HCT116 (cell line): Measurements from ENCODE around the gene SYNGAP1. TPM values are rescaled to one million over a fixed set of nuclear protein-coding genes. Genes with fewer than 3 reads are reported as not detected.

Experiments used
- ATAC-seq: fragments of 200-7000 bp; cut with Tn5 transposase; 2 replicates; pipeline ENCODE4 v1.9.1; 2020; ENCODE audit warnings: mild to moderate bottlenecking, moderate library complexity
- BruUV-seq: library from RNA; stranded (reverse); fragments of 400-500 nt; replicated peaks from 2 replicates; lab custom pipeline; 2021; lab: Mats Ljungman, UMichigan
- CTCF ChIA-PET: fragments of 300-600 bp; sonication (Branson Sonifier 250); formaldehyde crosslinking; loops from one replicate; lab custom pipeline; 2021; ENCODE audit warnings: antibody characterized with exemption; lab: Charles Lee
- POLR2A ChIA-PET: fragments of 300-600, 350-600 bp; sonication (Branson Sonifier 250); formaldehyde crosslinking; loops from one replicate; lab custom pipeline; 2021; ENCODE audit warnings: antibody characterized with exemption; lab: Charles Lee
- RAD21 ChIA-PET, 2 experiments: fragments of 300-600 bp; sonication (Branson Sonifier 250); formaldehyde crosslinking; loops; one replicate each; lab custom pipeline; 2023; ENCODE audit warnings: low total read pairs in 2 of 2; ENCODE audit not compliant: uncharacterized antibody in 2 of 2, unreplicated experiment in 2 of 2, low non-redundant PET in 1 of 2; lab: Charles Lee
- DNase-seq: peaks from one replicate; pipeline ENCODE4 v3.0.0-alpha.2; 2010; ENCODE audit warnings: low read depth, low spot score
- H2AFZ ChIP-seq: fragments of 200-600 bp; shearing (Covaris generic), sonication (generic); 2 replicates; pipeline ENCODE4 v1.6.1; 2017; ENCODE audit warnings: low read depth, mixed run types, mixed read lengths, antibody characterized with exemption, low read length; ENCODE audit not compliant: poor library complexity, severe bottlenecking
- H3K27ac ChIP-seq: 2 replicates; pipeline ENCODE4 v1.5.1; 2012; ENCODE audit warnings: low read depth, low read length
- H3K27me3 ChIP-seq: fragments of 200-600 bp; sonication (generic); 2 replicates; pipeline ENCODE4 v1.6.1; 2016; ENCODE audit warnings: mixed run types, low read length, mixed read lengths; ENCODE audit not compliant: insufficient read depth
- H3K36me3 ChIP-seq, 2 experiments: fragments of 200-500 bp in 1 of 2; fragments of 200-600 bp in 1 of 2; sonication (Bioruptor generic) in 1 of 2; sonication (generic) in 1 of 2; 2 replicates each; pipeline versions ENCODE4 v1.5.1 to v1.6.1; 2014 to 2016; ENCODE audit warnings: low read length in 2 of 2, inconsistent platforms in 1 of 2, mixed read lengths in 1 of 2, mixed run types in 1 of 2; ENCODE audit not compliant: insufficient read depth in 2 of 2, control insufficient read depth in 1 of 2
- H3K4me1 ChIP-seq, 2 experiments: fragments of 200-600 bp in 1 of 2; sonication (generic) in 1 of 2; 2 replicates each; pipeline versions ENCODE4 v1.5.1 to v1.6.1; 2012 to 2017; ENCODE audit warnings: low read length in 2 of 2, inconsistent platforms in 1 of 2, mild to moderate bottlenecking in 1 of 2, mixed read lengths in 1 of 2, mixed run types in 1 of 2, moderate library complexity in 1 of 2; ENCODE audit not compliant: insufficient read depth in 2 of 2, control insufficient read depth in 1 of 2
- H3K4me2 ChIP-seq: fragments of 200-600 bp; sonication (generic); 2 replicates; pipeline ENCODE4 v1.6.1; 2017; ENCODE audit warnings: mixed run types, low read length, mixed read lengths
- H3K4me3 ChIP-seq, 2 experiments: fragments of 200-600 bp in 1 of 2; sonication (generic) in 1 of 2; replicated peaks in 1 of 2; 2 replicates each; pipeline ENCODE4 v1.5.1; 2011 to 2016; ENCODE audit warnings: low read length in 2 of 2, control low read depth in 1 of 2, low read depth in 1 of 2, mild to moderate bottlenecking in 1 of 2, mixed read lengths in 1 of 2, mixed run types in 1 of 2
- H3K79me2 ChIP-seq: fragments of 200-600 bp; sonication (generic); 2 replicates; pipeline ENCODE4 v1.6.1; 2017; ENCODE audit warnings: mild to moderate bottlenecking, mixed run types, low read length, moderate library complexity, mixed read lengths; ENCODE audit not compliant: insufficient read depth
- H3K9ac ChIP-seq: fragments of 200-600 bp; sonication (generic); 2 replicates; pipeline ENCODE4 v1.6.1; 2016; ENCODE audit warnings: low read length, mixed read lengths
- H3K9me2 ChIP-seq: fragments of 200-600 bp; sonication (generic), shearing (Covaris generic); 2 replicates; pipeline ENCODE4 v1.6.1; 2017; ENCODE audit warnings: mixed run types, mild to moderate bottlenecking, moderate library complexity; ENCODE audit not compliant: insufficient read depth
- H3K9me3 ChIP-seq, 2 experiments: fragments of 200-500 bp in 1 of 2; fragments of 200-600 bp in 1 of 2; sonication (Bioruptor generic) in 1 of 2; sonication (generic) in 1 of 2; 2 replicates each; pipeline ENCODE4 v1.6.1; 2014 to 2017; ENCODE audit warnings: low read length in 2 of 2, mixed read lengths in 2 of 2, inconsistent platforms in 1 of 2, low read depth in 1 of 2, mild to moderate bottlenecking in 1 of 2, mixed run types in 1 of 2, moderate library complexity in 1 of 2; ENCODE audit not compliant: control insufficient read depth in 1 of 2, insufficient read depth in 1 of 2
- H4K20me1 ChIP-seq: fragments of 200-600 bp; sonication (generic), shearing (Covaris generic); 2 replicates; pipeline ENCODE4 v1.6.1; 2017; ENCODE audit warnings: mixed run types, mild to moderate bottlenecking, moderate library complexity; ENCODE audit not compliant: insufficient read depth
- ATF3 ChIP-seq: IDR thresholded peaks from 2 replicates; pipeline ENCODE4 v1.6.1; 2012
- CBX3 ChIP-seq: IDR thresholded peaks from 2 replicates; pipeline ENCODE4 v1.6.1; 2012; ENCODE audit warnings: low read depth
- CEBPB ChIP-seq: IDR thresholded peaks from 2 replicates; pipeline ENCODE4 v1.6.1; 2012; ENCODE audit warnings: low read depth
- CTCF ChIP-seq, 3 experiments: fragments of 200-600 bp in 1 of 3; sonication (generic) in 1 of 3; IDR thresholded peaks in 2 of 3; conservative IDR thresholded peaks in 1 of 3; 2 replicates each; pipeline ENCODE4 v1.5.1; 2012 to 2017; ENCODE audit warnings: low read depth in 2 of 3, low read length in 2 of 3, antibody characterized with exemption in 1 of 3, borderline replicate concordance in 1 of 3, control low read depth in 1 of 3, mild to moderate bottlenecking in 1 of 3, mixed read lengths in 1 of 3, mixed run types in 1 of 3, moderate library complexity in 1 of 3; ENCODE audit not compliant: insufficient read depth in 1 of 3
- EGR1 ChIP-seq: IDR thresholded peaks from 2 replicates; pipeline ENCODE4 v1.6.1; 2012; ENCODE audit warnings: low read depth
- ELF1 ChIP-seq: IDR thresholded peaks from 2 replicates; pipeline ENCODE4 v1.6.1; 2012; ENCODE audit warnings: low read depth, borderline replicate concordance
- EZH2 ChIP-seq: fragments of 200-600 bp; sonication (generic); IDR thresholded peaks from 2 replicates; pipeline ENCODE4 v1.6.1; 2017; ENCODE audit warnings: antibody characterized with exemption, mixed run types
- EZH2phosphoT487 ChIP-seq: fragments of 200-600 bp; IDR thresholded peaks from 2 replicates; pipeline ENCODE4 v1.6.1; 2018; ENCODE audit warnings: antibody characterized with exemption, borderline replicate concordance
- FOSL1 ChIP-seq: IDR thresholded peaks from 2 replicates; pipeline ENCODE4 v1.6.1; 2012; ENCODE audit warnings: low read depth
- JUND ChIP-seq: IDR thresholded peaks from 2 replicates; pipeline ENCODE4 v1.6.1; 2012
- POLR2A ChIP-seq: IDR thresholded peaks from 2 replicates; pipeline ENCODE4 v1.7.0; 2011; ENCODE audit warnings: borderline replicate concordance; ENCODE audit not compliant: insufficient read depth, insufficient read length; ENCODE audit errors: extremely low read depth
- POLR2AphosphoS5 ChIP-seq: IDR thresholded peaks from 2 replicates; pipeline ENCODE4 v1.6.1; 2011; ENCODE audit warnings: mild to moderate bottlenecking, low read depth, low read length, moderate library complexity
- RAD21 ChIP-seq: IDR thresholded peaks from 2 replicates; pipeline ENCODE4 v1.6.1; 2012; ENCODE audit warnings: low read depth, mild to moderate bottlenecking
- SP1 ChIP-seq: IDR thresholded peaks from 2 replicates; pipeline ENCODE4 v1.6.1; 2012; ENCODE audit warnings: low read depth
- SRF ChIP-seq: IDR thresholded peaks from 2 replicates; pipeline ENCODE4 v1.6.1; 2012; ENCODE audit warnings: low read depth
- TCF7L2 ChIP-seq: IDR thresholded peaks from 2 replicates; pipeline ENCODE4 v1.7.0; 2011; ENCODE audit warnings: borderline replicate concordance, inconsistent platforms; ENCODE audit not compliant: insufficient read depth, insufficient read length; ENCODE audit errors: extremely low read depth
- YY1 ChIP-seq: IDR thresholded peaks from 2 replicates; pipeline ENCODE4 v1.6.1; 2011; ENCODE audit warnings: low read length, low read depth, moderate library complexity, mild to moderate bottlenecking; ENCODE audit not compliant: insufficient replicate concordance; ENCODE audit errors: extremely low read depth
- ZBTB33 ChIP-seq: IDR thresholded peaks from 2 replicates; pipeline ENCODE4 v1.6.1; 2011; ENCODE audit warnings: mild to moderate bottlenecking, low read length, moderate library complexity; ENCODE audit not compliant: insufficient replicate concordance; ENCODE audit errors: extremely low read depth
- ZFX ChIP-seq: fragments of 450-650 bp; IDR thresholded peaks from 2 replicates; pipeline ENCODE4 v1.6.1; 2017
- ZNF274 ChIP-seq: fragments of 200-500 bp; sonication (Bioruptor generic); IDR thresholded peaks from 2 replicates; pipeline ENCODE4 v1.6.1; 2014; ENCODE audit warnings: mild to moderate bottlenecking, low read depth, low read length, inconsistent platforms
- intact Hi-C: fragments of 100-400 bp; cut with micrococcal nuclease; formaldehyde crosslinking; loops from 2 replicates; pipeline ENCODE4 v1.10.0; 2022
- total RNA-seq: library from RNA; stranded (reverse); gene quantifications from one replicate; pipeline ENCODE4 v1.2.1, GENCODE V29; 2021; ENCODE audit not compliant: unreplicated experiment

Gene SYNGAP1
- total RNA-seq, 1 experiment from 2014 or later: 11.5 TPM

- H3K27ac ChIP-seq: no peak overlapping the region
- H3K4me2 ChIP-seq: no peak overlapping the region
- no peaks in the 10 kb centered on the region for H3K9me2 ChIP-seq
- no peak for TF ChIP-seq ZNF274
- TF ChIP-seq EZH2: no peak
- TF ChIP-seq CTCF (IDR thresholded peaks at IDR 0.05 in 2 of 3, conservative IDR thresholded peaks at IDR 0.05 in 1 of 3; ENCODE audit: borderline replicate concordance in 1 of 3, insufficient read depth in 1 of 3, low read depth in 2 of 3, low read length in 2 of 3): no peak
- TF ChIP-seq TCF7L2: no peak
- TF ChIP-seq CEBPB: no peak
- TF ChIP-seq SP1: no peak
- no peak for TF ChIP-seq YY1
- no peak for TF ChIP-seq ZFX
- TF ChIP-seq CBX3: no peak
- no peak for TF ChIP-seq FOSL1
- no peak for TF ChIP-seq SRF
- no peak for TF ChIP-seq EGR1
- no peak for TF ChIP-seq ZBTB33
- no peak for TF ChIP-seq EZH2phosphoT487
- no peak for TF ChIP-seq JUND
- no peak for TF ChIP-seq POLR2AphosphoS5
- no peak for TF ChIP-seq ELF1
- TF ChIP-seq POLR2A: no peak
- TF ChIP-seq RAD21: no peak
- TF ChIP-seq ATF3: no peak
- DNase-seq (no peak), ATAC-seq (no peak)
- BruUV-seq: no TSS peak
- H3K9ac ChIP-seq: no peak overlapping the region
- ChIA-PET CTCF (no interaction called here), RAD21 (no interaction called here), POLR2A (no interaction called here)
- no peaks in the 10 kb centered on the region for H4K20me1 ChIP-seq
- no peaks in the 10 kb centered on the region for H3K79me2 ChIP-seq
- no peaks in the 10 kb centered on the region for H3K4me1 ChIP-seq
- H2AFZ ChIP-seq: no peak overlapping the region
- H3K36me3 ChIP-seq: no peaks in the 10 kb centered on the region; a peak in 1 of 4 replicates
- H3K4me3 ChIP-seq: no peak overlapping the region
- intact Hi-C loops: no loop called here
- no peaks in the 10 kb centered on the region for H3K27me3 ChIP-seq
- H3K9me3 ChIP-seq: no peaks in the 10 kb centered on the region
Observed at GRCh38 chr6:33446356-33446755, 26.5 kb downstream of the SYNGAP1 start.
